ENCODE results near the gene RGS18.

GRCh38 chr1:192225266-192225665, 67.0 kb downstream of the RGS18 start:
- TF ChIP-seq CTCF (IDR thresholded peaks at IDR 0.05; ENCODE audit: low read length) (no peak), EZH2 (IDR thresholded peaks at IDR 0.05; ENCODE audit: borderline replicate concordance, low read length) (no peak)

All from OCI-LY1 (cell line).